Activated CD8-positive, alpha-beta memory T cell treated with anti-CD3 and anti-CD28 coated beads, Interleukin-2, amount 50 U/mL, for 1 hour (primary cell): ENCODE measurements around the gene S100A14.
"Not testable (repeated sequence)": the region's sequence is repeated elsewhere in the genome, so short reads cannot be mapped to it uniquely, and the experiment has no call there.

Experiments
- DNase-seq: peaks from one replicate; pipeline ENCODE4 v3.0.0-alpha.2; 2020; ENCODE audit errors: extremely low read depth

S100A14 gene

GRCh38 chr1:153616144-153616916, at the start of gene S100A14:
TSS of gene S100A14 (minus strand) at chr1:153616325. CDS start at chr1:153615858, 467 bp downstream.
- DNase-seq: no peak

GRCh38 chr1:153663211-153663610, 47.1 kb upstream of the S100A14 start:
- DNase-seq: no peak

GRCh38 chr1:153662269-153662668, 46.1 kb upstream of the S100A14 start:
- no peak for DNase-seq

- DNase-seq: no peak
Observed at GRCh38 chr1:153661111-153661708, 45.1 kb upstream of the S100A14 start.

GRCh38 chr1:153659656-153660055, 43.5 kb upstream of the S100A14 start:
- DNase-seq: no peak

GRCh38 chr1:153659175-153659534, 43.0 kb upstream of the S100A14 start:
- DNase-seq: no peak

GRCh38 chr1:153658400-153659174, 42.5 kb upstream of the S100A14 start, which contains the start of gene SNAPIN:
TSS of gene SNAPIN (plus strand) at chr1:153658703. CDS start at chr1:153658744, 41 bp downstream.
- peak; percentile 53 for DNase-seq

GRCh38 chr1:153655333-153655732, 39.2 kb upstream of the S100A14 start:
- no peak for DNase-seq

- DNase-seq: no peak
Observed at GRCh38 chr1:153652805-153653500, 36.8 kb upstream of the S100A14 start.

GRCh38 chr1:153651771-153652170, 35.6 kb upstream of the S100A14 start:
- no peak for DNase-seq

GRCh38 chr1:153649863-153650235, 33.7 kb upstream of the S100A14 start:
- DNase-seq: no peak

- DNase-seq: no peak
Observed at GRCh38 chr1:153649137-153649862, 33.2 kb upstream of the S100A14 start.

GRCh38 chr1:153648000-153648643, 32.0 kb upstream of the S100A14 start:
- no peak for DNase-seq

GRCh38 chr1:153647346-153647714, 31.2 kb upstream of the S100A14 start:
- DNase-seq: no peak

GRCh38 chr1:153646672-153647345, 30.7 kb upstream of the S100A14 start:
- no peak for DNase-seq

GRCh38 chr1:153643816-153644215, 27.7 kb upstream of the S100A14 start:
- DNase-seq: no peak

GRCh38 chr1:153643100-153643499, 27.0 kb upstream of the S100A14 start:
- DNase-seq: no peak

- DNase-seq: no peak
Observed at GRCh38 chr1:153642161-153642560, 26.0 kb upstream of the S100A14 start.

- DNase-seq: no peak
Observed at GRCh38 chr1:153640861-153641260, 24.7 kb upstream of the S100A14 start.

- DNase-seq: not testable (repeated sequence)
Observed at GRCh38 chr1:153640213-153640612, 24.1 kb upstream of the S100A14 start.
